Heart left ventricle (tissue), 13 donors: ENCODE results near the gene HIP1.

ENCODE experiments used
- POLR2A ChIP-seq, 2 donors: fragments of 450-650 bp; IDR thresholded peaks; one replicate each; pipeline ENCODE4 v1.6.1; 2017; ENCODE audit warnings: antibody characterized with exemption in 2 of 2, mild to moderate bottlenecking in 2 of 2, moderate library complexity in 2 of 2
- TF ChIP-seq, protein P1 (sequence below), 12 donors: fragments of 200-600 bp; sonication (generic) in 4 of 12; IDR thresholded peaks; one replicate each; pipeline versions ENCODE4 v1.5.0 to v1.8.0; 2018 to 2022; ENCODE audit warnings: antibody characterized with exemption in 12 of 12, mild to moderate bottlenecking in 5 of 12
- donor health status: ischemic (EF 13 %, LVEDD 7.1; RV severe dilation, severe dysfunction).
- donor health status: DM: no; HTN: yes; CAD: no.
- donor health status: DM: no; HTN: no; CAD: no.
- donor health status: ischemic (EF 25% LVEDD 6.9; RV normal size, moderate dysfunction).
- donor health status: ischemic (EF 25% LVEDD 5.7; RV mildly dilated, moderate dysfunction).
- donor health status: ischemic (EF 35%, LVEDD 5.7; RV mildly dilated, moderate dysfunction).
- donor health status: nonischemic (EF 11% LVEDD 7.7; RV severe dilation, severe dysfunction).
- donor health status: DM: yes; HTN: yes; CAD: no.
- donor health status: PGD.
- donor health status: ischemic (EF 29% LVEDD 5.4; RV normal size, mild dysfunction).
- donor health status: nonischemic (EF 23%, LVEDD 6.1; RV moderate dilation, normal function).

GRCh38 chr7:75555736-75556135 is 183.0 kb downstream of the HIP1 start:
- TF ChIP-seq, protein P1, sequence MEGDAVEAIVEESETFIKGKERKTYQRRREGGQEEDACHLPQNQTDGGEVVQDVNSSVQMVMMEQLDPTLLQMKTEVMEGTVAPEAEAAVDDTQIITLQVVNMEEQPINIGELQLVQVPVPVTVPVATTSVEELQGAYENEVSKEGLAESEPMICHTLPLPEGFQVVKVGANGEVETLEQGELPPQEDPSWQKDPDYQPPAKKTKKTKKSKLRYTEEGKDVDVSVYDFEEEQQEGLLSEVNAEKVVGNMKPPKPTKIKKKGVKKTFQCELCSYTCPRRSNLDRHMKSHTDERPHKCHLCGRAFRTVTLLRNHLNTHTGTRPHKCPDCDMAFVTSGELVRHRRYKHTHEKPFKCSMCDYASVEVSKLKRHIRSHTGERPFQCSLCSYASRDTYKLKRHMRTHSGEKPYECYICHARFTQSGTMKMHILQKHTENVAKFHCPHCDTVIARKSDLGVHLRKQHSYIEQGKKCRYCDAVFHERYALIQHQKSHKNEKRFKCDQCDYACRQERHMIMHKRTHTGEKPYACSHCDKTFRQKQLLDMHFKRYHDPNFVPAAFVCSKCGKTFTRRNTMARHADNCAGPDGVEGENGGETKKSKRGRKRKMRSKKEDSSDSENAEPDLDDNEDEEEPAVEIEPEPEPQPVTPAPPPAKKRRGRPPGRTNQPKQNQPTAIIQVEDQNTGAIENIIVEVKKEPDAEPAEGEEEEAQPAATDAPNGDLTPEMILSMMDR (IDR thresholded peaks at IDR 0.05): no peak
- no peak for TF ChIP-seq POLR2A (IDR thresholded peaks at IDR 0.05)
